ENCODE measurements around the gene POU3F1. TPM values are rescaled to one million over a fixed set of nuclear protein-coding genes. Genes with fewer than 3 reads are reported as not detected.

The POU3F1 gene
- polyA plus RNA-seq, 1 experiment: not detected

DNA sequence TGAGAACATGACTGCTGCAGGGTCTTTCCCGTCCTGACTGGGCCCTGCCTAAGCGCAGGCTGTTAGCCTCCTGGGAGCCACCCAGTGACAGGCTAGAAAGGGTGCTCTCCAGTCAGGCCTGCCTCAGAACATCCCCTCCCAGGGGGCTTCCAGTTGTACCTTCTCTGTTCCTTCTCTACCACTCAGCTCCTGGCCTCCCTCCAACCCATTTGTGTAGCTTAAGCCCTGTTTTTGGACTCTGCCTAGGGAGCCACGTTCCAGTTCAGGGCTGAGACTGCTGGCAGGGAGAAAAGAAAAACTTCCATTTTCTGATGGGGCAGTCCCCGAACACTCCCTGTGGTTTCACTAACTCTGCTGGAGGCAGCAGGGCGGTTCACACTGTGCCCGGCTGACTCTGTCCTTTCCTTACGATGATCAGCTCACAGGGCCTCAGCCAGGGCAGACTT is 15.3 kb upstream of the POU3F1 start:
- POLR2A ChIA-PET: no interaction called here
- TF ChIP-seq CTCF (IDR thresholded peaks at IDR 0.05; ENCODE audit: insufficient read depth, low read depth, low read length): no peak
- H3K36me3 ChIP-seq (ENCODE audit: control insufficient read depth, insufficient read depth, low read length): no peaks in the 10 kb centered on the region
- CTCF ChIA-PET: interaction anchor here (2.4 kb wide), 1 partner anchor 10 kb away, joined by 8 read pairs; no protein-coding TSS in a partner anchor
- peaks cover 10% of the 10 kb centered on the region for H3K27me3 ChIP-seq (ENCODE audit: control insufficient read depth, insufficient read depth, low read length)
- H3K4me3 ChIP-seq (ENCODE audit: low read depth, low read length): no peak overlapping the region
- DNase-seq (ENCODE audit: low read depth): no peak

- no peaks in the 10 kb centered on the region for H3K36me3 ChIP-seq (ENCODE audit: control insufficient read depth, insufficient read depth, low read length)
- no peak overlapping the region for H3K4me3 ChIP-seq (ENCODE audit: low read depth, low read length)
- DNase-seq (ENCODE audit: low read depth): no peak
- H3K27me3 ChIP-seq (ENCODE audit: control insufficient read depth, insufficient read depth, low read length): peaks cover 10% of the 10 kb centered on the region
- ChIA-PET POLR2A (no interaction called here), CTCF (interaction anchor here (2.4 kb wide), 1 partner anchor 11 kb away, joined by 8 read pairs; no protein-coding TSS in a partner anchor)
- TF ChIP-seq CTCF (IDR thresholded peaks at IDR 0.05; ENCODE audit: insufficient read depth, low read depth, low read length): no peak
Measured at GRCh38 chr1:38061290-38061689, 14.7 kb upstream of the POU3F1 start.

DNA sequence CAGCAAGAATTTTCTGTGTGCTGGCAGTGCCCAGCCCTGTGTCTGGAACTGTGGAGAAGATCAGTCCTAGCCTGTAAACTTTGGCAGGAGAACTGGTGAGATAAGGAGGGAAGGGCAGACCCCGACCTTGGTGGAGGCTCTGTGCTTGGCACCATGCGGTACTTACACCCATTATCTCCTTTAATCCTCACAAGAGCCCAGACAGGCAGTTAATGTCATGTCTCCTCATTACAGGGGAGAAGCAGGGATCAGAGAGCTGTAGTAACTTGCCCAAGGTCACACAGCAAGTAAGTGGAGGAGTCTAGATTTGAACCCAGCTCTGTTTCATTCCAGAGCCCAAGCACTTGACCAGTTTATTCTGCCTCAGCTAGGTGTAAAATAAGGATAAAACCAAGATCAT is 13.9 kb upstream of the POU3F1 start:
- no peaks in the 10 kb centered on the region for H3K36me3 ChIP-seq (ENCODE audit: control insufficient read depth, insufficient read depth, low read length)
- POLR2A ChIA-PET: no interaction called here
- TF ChIP-seq CTCF (IDR thresholded peaks at IDR 0.05; ENCODE audit: insufficient read depth, low read depth, low read length): no peak
- peaks cover 7% of the 10 kb centered on the region for H3K27me3 ChIP-seq (ENCODE audit: control insufficient read depth, insufficient read depth, low read length)
- CTCF ChIA-PET: interaction anchor here (1.2 kb wide), 1 partner anchor 11 kb away, joined by 3 read pairs; no protein-coding TSS in a partner anchor
- H3K4me3 ChIP-seq (ENCODE audit: low read depth, low read length): no peak overlapping the region
- DNase-seq (ENCODE audit: low read depth): no peak

DNA sequence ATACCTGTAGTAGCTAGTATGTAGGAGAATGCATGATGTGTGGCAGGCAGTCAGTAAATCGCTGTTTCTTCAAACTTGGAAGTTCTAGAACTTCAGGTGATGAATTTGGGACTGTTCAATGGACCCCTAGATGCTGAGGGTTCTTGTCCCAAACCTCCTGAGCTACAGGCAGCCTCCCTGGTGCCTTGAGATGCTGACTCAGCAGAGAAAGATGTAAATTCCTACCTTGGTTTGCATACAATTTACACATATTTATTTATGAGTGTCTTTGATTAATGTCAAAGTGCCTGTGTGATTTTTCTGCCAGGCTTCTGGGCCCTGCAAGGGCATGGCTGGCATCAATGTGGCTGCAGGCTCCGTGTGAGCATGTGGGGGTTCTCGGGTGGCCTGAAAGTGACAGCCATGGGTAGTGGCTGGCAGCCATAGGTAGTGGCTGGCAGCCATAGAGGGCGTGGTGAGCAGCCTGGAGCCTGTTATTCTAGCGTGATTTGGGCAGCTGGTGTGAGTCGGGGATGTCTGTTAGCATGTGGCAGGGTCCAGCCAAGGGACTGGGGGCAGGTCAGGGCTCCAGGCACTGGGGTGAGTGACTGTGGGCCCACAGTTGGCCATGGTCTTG is 13.2 kb upstream of the POU3F1 start:
- Histone ChIP-seq H3K27me3 (ENCODE audit: control insufficient read depth, insufficient read depth, low read length) (peaks cover 7% of the 10 kb centered on the region), H3K4me3 (ENCODE audit: low read depth, low read length) (no peak overlapping the region), H3K36me3 (ENCODE audit: control insufficient read depth, insufficient read depth, low read length) (no peaks in the 10 kb centered on the region)
- POLR2A ChIA-PET: no interaction called here
- no peak for DNase-seq (ENCODE audit: low read depth)
- CTCF ChIA-PET: interaction anchor here (1.2 kb wide), 1 partner anchor 12 kb away, joined by 3 read pairs; no protein-coding TSS in a partner anchor
- TF ChIP-seq CTCF (IDR thresholded peaks at IDR 0.05; ENCODE audit: insufficient read depth, low read depth, low read length): no peak

DNA sequence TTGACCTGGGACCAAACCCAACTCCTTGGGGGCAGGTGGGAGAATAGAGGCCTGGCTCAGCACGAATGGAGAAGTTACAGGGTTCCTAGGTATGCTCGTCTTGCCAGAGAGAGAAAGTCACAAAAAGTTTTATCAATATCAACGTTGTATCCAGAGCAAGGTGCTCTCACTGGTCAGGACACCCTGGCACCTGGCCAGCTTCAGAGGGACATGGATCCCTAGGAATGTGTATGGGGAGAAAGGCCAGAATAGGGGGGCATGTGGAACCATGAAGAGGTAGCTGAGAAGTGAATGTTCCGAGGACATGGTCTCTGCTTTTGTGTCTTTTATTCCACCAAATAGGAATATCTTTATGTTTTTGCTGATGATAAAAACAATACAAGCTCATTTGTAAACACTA is 9.4 kb upstream of the POU3F1 start:
- Histone ChIP-seq H3K36me3 (ENCODE audit: control insufficient read depth, insufficient read depth, low read length) (no peaks in the 10 kb centered on the region), H3K4me3 (ENCODE audit: low read depth, low read length) (no peak overlapping the region), H3K27me3 (ENCODE audit: control insufficient read depth, insufficient read depth, low read length) (peaks cover 14% of the 10 kb centered on the region)
- ChIA-PET CTCF (no interaction called here), POLR2A (no interaction called here)
- TF ChIP-seq CTCF (IDR thresholded peaks at IDR 0.05; ENCODE audit: insufficient read depth, low read depth, low read length): no peak
- no peak for DNase-seq (ENCODE audit: low read depth)

All from BJ (cell line).